ENCODE data around the gene FAM174B. TPM values are rescaled to one million over a fixed set of nuclear protein-coding genes. Genes with fewer than 3 reads are reported as not detected.

Gene FAM174B
- total RNA-seq, 4 donors from 2014 or later: 51.9 to 69.4 (median 61.4) TPM

DNA sequence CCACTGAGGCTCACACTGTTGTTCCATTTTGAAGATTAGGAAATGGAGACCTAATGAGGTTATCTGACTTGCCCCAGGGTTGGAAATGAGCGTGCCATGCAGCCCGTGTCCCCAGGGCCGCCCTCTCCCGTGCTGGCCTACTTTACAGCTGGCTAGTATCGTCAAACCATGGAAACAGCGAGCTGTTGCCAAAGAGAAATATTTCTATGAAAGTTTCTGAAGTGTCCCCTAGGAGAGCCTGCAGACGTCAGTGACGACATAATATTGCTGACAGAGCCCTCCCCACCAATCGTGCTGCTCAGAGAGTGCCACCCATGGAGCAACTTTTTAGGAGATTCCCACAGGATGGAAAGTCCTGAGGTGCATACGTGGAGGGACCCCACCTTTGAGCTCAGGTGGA lies 11.2 kb upstream of the FAM174B start:
- H3K4me3 ChIP-seq (replicated peaks in 1 of 3): no peak overlapping the region

DNA sequence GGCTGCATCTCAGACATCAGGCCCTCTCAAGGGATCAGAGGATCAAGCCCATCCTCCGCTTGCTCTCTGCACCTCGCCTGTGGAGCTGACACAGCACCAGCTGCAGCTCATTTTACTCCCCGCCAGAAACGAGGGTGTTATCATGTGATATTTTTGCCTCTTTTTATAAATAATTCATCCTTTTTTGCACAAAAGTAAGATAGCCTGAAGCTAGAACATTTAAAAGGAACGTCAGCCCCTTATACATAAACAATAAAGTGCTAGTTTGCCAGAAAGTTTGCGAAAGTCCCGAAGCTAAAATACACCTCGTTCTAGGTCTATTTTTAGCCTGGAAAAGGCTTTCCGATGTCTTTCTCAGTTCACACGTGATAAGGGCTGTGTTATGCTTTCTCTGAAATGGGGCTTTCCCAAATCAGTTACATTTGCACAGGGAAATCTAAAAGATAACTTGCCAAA lies 9.6 kb upstream of the FAM174B start:
- Histone ChIP-seq H3K36me3 (no peaks in the 10 kb centered on the region), H3K27ac (peak overlapping the region; percentile 31 to 99 (median 89)), H3K4me1 (peaks cover 32 to 41% of the 10 kb centered on the region in 2 donors), H3K9me3 (no peaks in the 10 kb centered on the region), H3K4me3 (replicated peaks in 1 of 3) (no peak overlapping the region), H3K27me3 (no peaks in the 10 kb centered on the region)
- WGBS, 2 donors: 14 to 34% methylated on average over 10 of the region's 10 CpGs
- TF ChIP-seq POLR2A (IDR thresholded peaks at IDR 0.05): peak in 1 of 2 donors; percentile 20
- TF ChIP-seq, protein P1, sequence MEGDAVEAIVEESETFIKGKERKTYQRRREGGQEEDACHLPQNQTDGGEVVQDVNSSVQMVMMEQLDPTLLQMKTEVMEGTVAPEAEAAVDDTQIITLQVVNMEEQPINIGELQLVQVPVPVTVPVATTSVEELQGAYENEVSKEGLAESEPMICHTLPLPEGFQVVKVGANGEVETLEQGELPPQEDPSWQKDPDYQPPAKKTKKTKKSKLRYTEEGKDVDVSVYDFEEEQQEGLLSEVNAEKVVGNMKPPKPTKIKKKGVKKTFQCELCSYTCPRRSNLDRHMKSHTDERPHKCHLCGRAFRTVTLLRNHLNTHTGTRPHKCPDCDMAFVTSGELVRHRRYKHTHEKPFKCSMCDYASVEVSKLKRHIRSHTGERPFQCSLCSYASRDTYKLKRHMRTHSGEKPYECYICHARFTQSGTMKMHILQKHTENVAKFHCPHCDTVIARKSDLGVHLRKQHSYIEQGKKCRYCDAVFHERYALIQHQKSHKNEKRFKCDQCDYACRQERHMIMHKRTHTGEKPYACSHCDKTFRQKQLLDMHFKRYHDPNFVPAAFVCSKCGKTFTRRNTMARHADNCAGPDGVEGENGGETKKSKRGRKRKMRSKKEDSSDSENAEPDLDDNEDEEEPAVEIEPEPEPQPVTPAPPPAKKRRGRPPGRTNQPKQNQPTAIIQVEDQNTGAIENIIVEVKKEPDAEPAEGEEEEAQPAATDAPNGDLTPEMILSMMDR (IDR thresholded peaks at IDR 0.05): no peak
- peak in 1 of 2 donors; percentile 40 for DNase-seq
- intact Hi-C loops (cut with DNase I): no loop called here

More for the DNA sequence above, 11.2 kb upstream of the FAM174B start:
- no peaks in the 10 kb centered on the region for H3K36me3 ChIP-seq
- no peaks in the 10 kb centered on the region for H3K9me3 ChIP-seq
- no peaks in the 10 kb centered on the region for H3K27me3 ChIP-seq
- 6 to 18% methylated on average over 10 of the region's 10 CpGs for WGBS, 2 donors
- TF ChIP-seq POLR2A (IDR thresholded peaks at IDR 0.05): peak in 1 of 2 donors; percentile 58
- TF ChIP-seq, protein P1 (IDR thresholded peaks at IDR 0.05): peak in 1 of 6 experiments; percentile 13
- H3K4me1 ChIP-seq: peaks cover 32 to 41% of the 10 kb centered on the region in 2 donors
- H3K27ac ChIP-seq: peak overlapping the region; percentile 81 to 99 (median 89)
- intact Hi-C loops (cut with DNase I): no loop called here
- DNase-seq: peak; percentile 78 to 87

DNA sequence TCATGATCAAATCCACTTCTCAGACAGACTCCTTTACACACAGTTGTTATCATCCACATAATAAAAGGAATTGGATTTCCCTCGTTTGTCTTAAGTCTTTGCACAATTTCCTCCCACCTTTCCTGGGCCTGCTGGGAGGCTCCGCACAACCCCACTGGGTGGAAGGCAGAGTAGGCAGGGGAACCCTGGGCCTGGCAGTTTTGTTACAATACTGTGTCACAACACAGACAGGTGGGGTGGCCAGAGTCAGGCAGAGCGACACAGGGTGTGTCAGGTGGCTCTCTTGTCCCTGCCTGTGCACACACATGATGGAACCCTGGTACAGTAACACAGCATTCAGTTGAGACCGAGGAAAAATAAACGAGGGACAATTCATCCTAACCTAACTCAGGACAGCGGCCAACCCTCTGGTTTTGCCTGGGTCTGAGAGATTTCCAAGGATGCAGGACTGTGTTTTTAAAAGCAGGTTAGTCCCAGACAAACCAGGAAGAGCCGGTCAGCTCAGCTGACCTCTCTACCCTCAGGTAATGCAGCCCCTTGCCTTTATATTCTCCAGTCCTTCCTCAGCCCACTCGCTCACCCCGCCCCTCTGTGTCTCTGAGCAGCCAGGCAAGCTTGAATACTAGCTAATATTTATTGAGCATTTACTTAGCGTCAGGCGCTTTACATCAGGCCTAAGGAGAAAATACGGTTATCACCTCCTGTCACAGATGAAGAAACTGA lies 8.8 kb upstream of the FAM174B start:
- DNase-seq: no peak
- Histone ChIP-seq H3K27ac (peak overlapping the region; percentile 31 to 99 (median 89)), H3K4me3 (replicated peaks in 1 of 3) (no peak overlapping the region), H3K9me3 (no peaks in the 10 kb centered on the region), H3K27me3 (no peaks in the 10 kb centered on the region), H3K4me1 (peaks cover 32 to 41% of the 10 kb centered on the region in 2 donors), H3K36me3 (no peaks in the 10 kb centered on the region)
- WGBS, 2 donors: 86 to 87% methylated on average over 12 of the region's 12 CpGs
- intact Hi-C loops (cut with DNase I): no loop called here
- TF ChIP-seq POLR2A (IDR thresholded peaks at IDR 0.05): no peak
- TF ChIP-seq, protein P1 (IDR thresholded peaks at IDR 0.05): no peak

DNA sequence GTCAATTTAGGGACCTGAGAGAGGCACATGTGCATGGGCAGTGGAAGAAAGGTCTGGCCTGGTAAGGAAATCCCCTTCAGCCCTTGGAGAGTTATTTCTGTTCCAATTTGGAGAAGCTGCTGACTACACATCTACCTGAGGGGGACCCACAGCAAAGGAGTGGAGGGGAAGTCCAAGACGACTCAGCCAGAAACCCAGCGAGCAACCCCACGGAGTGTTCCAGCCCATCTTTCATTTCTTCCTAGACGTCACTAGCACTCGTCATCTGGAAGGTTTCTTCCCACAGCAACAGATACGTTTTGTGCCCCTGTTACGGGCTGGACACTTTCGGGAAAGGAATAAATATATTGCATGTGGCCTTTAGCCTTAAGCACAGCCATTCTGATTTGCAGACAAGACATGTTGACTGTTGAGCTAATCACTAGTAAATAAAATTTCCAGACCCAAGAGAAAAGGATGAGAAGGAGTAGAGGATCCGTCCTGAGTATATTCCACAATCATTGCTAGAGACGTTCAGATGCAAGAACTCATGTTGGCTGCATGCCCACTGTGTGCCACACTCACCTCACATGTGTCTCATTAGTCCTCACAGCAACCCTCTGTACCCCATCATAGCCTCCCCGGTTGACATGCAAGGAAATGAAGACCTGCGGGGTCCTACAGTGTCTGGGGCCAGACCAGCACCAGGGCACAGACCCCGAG lies 7.8 kb upstream of the FAM174B start:
- 82 to 93% methylated on average over 13 of the region's 13 CpGs for WGBS, 2 donors
- intact Hi-C loops (cut with DNase I): no loop called here
- Histone ChIP-seq H3K27me3 (no peaks in the 10 kb centered on the region), H3K4me1 (peaks cover 32 to 41% of the 10 kb centered on the region in 2 donors), H3K4me3 (replicated peaks in 1 of 3) (no peak overlapping the region), H3K9me3 (no peaks in the 10 kb centered on the region), H3K27ac (no peak overlapping the region), H3K36me3 (no peaks in the 10 kb centered on the region)
- no peak for DNase-seq
- TF ChIP-seq, protein P1 (IDR thresholded peaks at IDR 0.05): no peak
- TF ChIP-seq POLR2A (IDR thresholded peaks at IDR 0.05): no peak

DNA sequence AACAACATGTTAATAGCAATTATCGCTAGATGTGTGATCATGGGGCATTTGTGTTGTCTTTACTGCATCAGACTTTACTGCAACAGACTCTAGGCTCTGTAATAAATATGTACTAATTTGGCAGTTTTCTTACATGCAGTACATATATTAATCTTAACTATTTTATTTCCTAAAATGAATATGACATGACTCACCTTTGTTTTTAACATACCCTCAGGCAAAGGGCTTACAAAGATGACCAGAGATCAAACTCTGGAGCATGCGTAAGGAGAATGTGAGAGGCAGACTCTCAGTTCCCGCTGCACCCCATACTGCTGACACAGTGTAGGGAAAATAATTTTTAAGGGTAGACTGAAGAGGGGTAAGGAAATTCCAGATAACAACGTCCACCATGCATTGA lies 7.2 kb upstream of the FAM174B start:
- Histone ChIP-seq H3K27ac (no peak overlapping the region), H3K27me3 (no peaks in the 10 kb centered on the region), H3K9me3 (no peaks in the 10 kb centered on the region), H3K4me3 (replicated peaks in 1 of 3) (no peak overlapping the region), H3K36me3 (no peaks in the 10 kb centered on the region), H3K4me1 (peaks cover 29 to 37% of the 10 kb centered on the region in 2 donors)
- DNase-seq: no peak
- 88 to 94% methylated on average over 4 of the region's 4 CpGs for WGBS, 2 donors
- intact Hi-C loops (cut with DNase I): no loop called here
- TF ChIP-seq POLR2A (IDR thresholded peaks at IDR 0.05): no peak
- TF ChIP-seq, protein P1 (IDR thresholded peaks at IDR 0.05): no peak

All from thyroid gland (tissue), 4 donors.